Stimulated activated CD4-positive, alpha-beta T cell treated with anti-CD3 and anti-CD28 coated beads, Interleukin-4, amount 100 ng/mL, for 24 hours (primary cell): Measurements from ENCODE around the gene GMPPA.

Source experiments
- DNase-seq: peaks from one replicate; pipeline ENCODE4 v3.0.0-alpha.2; 2020

GMPPA gene

DNA sequence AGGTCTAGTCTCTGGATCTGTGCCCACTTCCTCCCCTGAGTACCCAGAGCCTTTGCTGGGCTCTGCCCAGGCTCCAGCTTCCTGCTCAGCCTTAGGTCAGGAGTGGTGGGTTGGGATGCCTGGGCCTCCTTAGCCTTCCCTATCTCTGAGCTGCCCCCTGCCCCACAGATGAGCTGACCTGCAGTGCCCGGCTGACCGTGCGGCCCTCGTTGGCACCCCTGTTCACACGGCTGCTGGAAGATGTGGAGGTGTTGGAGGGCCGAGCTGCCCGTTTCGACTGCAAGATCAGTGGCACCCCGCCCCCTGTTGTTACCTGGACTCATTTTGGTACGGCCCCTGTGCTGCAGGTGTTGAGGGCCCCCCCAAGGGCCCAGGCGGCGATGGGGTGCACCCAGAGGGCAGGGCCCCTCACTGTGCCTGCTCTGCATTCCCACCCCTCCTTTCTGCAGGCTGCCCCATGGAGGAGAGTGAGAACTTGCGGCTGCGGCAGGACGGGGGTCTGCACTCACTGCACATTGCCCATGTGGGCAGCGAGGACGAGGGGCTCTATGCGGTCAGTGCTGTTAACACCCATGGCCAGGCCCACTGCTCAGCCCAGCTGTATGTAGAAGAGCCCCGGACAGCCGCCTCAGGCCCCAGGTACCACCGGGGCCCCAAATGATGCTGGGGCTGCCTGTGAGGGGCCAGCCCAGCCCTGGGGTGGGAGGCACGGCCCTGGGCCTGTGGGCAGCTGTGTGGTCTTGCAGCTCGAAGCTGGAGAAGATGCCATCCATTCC, 30.1 kb upstream of the GMPPA start:
- DNase-seq: no peak

DNA sequence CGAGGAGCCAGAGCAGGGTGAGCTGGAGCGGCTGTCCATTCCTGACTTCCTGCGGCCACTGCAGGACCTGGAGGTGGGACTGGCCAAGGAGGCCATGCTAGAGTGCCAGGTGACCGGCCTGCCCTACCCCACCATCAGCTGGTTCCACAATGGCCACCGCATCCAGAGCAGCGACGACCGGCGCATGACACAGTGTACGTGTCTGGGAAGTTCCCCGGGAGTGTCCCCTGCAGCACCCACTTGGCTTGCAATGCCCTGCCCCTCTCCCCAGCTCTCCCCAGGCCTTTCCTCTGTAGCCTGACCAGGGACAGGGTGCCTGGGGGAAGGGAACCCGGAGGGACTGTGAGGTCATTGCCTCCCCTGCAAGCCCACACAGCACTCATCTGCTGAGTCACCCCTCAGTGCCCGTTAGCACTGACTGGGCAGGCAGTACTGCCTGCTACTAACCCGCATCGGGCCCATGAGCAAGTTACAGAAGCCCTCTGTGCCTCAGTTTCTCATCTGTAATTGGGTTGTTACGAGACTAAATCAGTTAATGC, 29.4 kb upstream of the GMPPA start:
- DNase-seq: no peak

DNA sequence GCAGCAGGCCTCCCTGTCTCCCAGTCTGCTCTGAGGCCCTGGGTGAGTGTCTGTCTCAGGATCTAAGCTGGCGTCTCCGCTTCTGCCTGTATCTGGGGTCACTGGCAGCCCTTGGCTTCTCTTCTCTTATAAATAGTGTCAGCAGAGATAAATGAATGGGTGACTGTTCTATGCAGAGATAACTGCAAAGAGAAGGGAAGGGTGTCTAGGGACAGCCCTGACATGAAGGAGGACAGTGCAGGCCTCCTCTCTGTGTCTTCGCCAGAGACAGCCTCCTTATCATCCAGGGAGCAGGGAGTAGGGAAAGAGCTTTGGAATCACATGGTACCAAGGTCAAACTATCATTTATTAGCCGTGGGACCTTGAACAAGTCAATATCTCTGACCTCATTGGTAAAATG, 28.3 kb upstream of the GMPPA start:
- DNase-seq: no peak

DNA sequence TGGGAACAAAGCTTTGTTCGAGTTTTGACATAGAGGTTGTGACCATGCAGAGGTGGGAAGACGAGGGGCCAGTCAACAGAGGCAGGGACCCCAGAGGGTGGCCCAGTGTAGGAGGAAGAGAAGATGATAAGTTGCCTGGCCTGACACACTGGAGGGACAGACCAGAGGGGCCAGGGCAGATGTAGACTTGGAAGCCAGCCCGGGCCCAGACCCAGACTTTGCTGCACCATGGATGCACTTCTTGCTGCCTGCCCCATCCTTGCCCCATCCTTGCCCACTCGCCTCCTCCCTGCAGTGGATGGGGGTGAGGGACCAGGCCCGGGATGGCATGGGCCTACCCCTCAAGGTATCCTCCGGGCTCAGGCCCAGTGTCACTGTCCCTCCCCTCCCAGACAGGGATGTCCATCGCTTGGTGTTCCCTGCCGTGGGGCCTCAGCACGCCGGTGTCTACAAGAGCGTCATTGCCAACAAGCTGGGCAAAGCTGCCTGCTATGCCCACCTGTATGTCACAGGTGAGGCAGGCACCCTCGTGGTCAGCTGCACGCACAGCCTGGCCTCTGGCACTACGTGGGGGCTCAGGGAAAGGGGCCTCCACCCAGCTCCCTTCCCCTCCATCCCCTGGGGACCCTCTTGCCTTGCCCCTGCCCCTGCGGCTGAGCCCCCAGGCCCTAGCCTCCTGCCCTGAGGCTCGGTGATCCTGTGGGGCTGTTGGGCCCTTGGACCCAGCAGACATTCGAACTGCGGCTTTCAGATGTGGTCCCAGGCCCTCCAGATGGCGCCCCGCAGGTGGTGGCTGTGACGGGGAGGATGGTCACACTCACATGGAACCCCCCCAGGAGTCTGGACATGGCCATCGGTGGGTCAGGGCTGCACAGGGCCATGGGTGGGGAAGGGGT, 27.0 kb upstream of the GMPPA start:
- no peak for DNase-seq

DNA sequence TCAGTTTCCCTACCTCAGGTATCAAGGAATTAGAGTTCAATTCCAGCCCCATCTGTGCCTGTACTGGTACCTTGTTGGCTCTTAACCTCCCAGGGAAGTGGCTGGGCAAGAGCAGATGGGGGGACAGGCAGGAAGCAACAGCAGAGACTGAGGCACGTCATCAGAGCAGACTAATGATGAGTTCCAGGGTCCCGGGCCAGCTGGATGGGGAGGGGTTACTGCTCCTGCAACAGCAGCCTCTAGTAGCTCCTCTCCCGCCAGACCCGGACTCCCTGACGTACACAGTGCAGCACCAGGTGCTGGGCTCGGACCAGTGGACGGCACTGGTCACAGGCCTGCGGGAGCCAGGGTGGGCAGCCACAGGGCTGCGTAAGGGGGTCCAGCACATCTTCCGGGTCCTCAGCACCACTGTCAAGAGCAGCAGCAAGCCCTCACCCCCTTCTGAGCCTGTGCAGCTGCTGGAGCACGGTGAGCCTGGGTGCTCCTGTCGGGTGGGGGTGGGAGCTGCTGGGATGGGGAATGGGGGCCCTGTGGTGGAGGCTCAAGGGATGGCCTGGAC, 26.0 kb upstream of the GMPPA start:
- DNase-seq: no peak

DNA sequence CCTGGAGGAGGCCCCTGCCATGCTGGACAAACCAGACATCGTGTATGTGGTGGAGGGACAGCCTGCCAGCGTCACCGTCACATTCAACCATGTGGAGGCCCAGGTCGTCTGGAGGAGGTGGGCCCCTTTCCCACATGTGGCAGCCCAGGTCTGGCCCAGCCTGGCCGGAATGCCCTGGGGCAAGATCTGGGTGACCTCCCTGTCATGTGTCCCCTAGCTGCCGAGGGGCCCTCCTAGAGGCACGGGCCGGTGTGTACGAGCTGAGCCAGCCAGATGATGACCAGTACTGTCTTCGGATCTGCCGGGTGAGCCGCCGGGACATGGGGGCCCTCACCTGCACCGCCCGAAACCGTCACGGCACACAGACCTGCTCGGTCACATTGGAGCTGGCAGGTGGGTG, 25.2 kb upstream of the GMPPA start:
- DNase-seq: no peak

DNA sequence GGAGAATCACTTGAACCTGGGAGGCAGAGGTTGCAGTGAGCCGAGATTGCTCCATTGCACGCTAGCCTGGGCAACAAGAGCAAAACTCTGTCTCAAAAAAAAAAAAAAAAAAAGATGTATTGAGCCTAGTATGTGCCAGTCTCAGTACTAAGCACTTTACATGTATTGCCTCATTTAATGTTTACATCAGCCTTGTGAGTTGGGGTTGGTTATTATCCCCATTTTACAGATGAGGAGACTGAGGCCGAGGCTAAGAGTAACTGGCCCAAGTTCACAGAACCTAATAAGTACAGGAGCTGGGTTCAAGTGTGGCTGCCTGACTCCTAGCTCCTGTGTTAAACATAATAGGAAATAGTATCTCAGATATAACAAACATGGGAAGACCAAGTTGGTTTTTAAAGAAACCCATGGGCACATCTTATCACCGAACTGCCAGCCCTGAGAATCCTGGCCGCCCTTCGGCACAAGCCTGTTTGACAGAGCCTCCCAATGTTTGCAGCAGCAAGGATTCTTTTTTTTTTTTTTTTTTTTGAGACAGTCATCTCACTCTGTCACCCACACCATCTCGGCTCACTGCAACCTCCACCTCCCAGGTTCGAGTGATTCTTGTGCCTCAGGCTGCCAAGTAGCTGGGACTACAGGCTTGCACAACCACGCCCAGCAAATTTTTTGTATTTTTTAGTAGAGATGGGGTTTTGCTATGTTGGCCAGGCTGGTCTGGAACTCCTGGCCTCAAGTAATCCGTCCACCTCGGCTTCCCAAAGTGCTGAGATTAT, 24.2 kb upstream of the GMPPA start:
- DNase-seq: no peak

DNA sequence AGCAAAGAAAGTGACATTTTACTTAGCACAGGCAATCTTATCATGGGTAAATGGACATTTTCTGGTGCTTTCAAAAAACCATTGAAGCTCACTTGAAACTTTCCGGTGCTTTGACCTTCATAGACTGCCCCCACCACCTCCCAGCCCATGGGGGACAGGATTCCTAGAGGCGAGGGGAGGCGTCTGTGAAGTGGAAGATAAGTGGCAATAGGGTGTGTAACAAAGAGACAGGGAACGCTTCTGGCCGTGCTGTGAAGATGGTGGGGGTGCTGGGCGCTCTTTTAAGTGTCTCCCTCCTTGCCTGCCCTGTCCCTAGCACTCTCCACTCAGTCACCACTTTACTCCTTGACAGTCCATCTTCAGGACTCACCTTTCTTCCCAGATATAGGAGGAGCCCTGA, 23.4 kb upstream of the GMPPA start:
- no peak for DNase-seq

DNA sequence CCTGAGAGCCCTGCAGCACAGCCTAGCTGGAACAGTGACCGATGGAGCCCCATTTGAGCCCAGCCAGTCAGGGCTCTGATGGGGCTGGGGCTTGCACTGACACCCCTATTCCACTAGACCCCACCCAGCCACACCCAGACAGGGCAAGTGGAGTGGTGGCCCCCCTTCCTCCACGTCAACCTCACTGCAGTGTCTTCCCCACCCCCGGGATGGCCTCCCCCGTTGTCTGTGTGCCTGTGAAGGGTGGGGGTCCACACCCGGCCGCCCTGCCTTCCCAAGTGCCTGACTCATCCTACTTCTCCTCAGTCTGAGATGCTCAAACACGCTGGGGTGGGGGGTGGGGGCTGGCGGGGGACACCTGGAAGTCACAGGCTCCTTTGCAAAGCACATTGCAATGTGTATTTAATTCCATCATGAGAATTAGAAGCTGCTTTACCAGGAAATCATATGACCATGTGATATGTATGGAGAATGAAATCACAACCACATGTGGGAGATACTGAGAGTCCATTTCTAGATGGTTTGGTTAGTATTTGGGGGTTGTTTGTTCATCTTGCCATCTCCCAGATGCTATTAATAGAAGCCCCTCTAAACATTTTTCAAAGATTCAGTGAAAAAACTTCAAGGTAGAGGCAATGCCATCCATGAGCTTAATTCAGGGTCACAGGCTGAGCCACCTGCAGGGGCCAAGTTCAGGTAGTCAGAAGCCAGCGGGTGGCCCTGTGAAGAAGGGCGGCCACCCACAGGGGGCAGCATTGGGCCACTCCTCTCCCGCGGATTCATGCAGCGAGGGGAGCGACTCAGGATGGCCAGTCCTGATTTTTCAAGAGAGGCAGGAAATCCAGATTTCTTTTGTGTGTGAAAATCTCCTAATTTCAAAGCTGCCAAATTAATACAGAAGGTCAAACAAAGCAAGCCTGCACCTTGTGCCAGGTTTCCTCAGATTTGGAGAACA, 22.7 kb upstream of the GMPPA start:
- DNase-seq: peak; percentile 65

DNA sequence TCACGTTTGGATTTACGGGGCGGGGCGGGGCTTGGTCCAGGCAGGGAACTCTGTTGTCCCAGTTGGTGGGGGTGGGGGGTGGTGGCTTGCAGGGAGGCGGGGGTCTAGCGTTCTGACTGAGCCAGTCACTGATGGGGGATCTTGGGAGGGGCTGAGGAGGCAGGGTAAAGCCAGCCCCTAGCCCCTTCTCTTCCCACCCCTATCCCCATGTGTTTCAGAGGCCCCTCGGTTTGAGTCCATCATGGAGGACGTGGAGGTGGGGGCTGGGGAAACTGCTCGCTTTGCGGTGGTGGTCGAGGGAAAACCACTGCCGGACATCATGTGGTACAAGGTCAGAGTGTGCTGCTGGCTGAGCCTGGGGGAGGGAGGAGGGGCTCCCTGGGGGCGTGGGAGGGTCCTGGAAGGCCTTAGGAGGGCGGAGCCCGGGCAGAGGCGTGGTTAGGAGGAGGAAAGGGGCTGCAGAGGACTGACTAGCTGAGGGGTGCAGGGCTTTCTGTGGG, 22.0 kb upstream of the GMPPA start:
- no peak for DNase-seq

DNA sequence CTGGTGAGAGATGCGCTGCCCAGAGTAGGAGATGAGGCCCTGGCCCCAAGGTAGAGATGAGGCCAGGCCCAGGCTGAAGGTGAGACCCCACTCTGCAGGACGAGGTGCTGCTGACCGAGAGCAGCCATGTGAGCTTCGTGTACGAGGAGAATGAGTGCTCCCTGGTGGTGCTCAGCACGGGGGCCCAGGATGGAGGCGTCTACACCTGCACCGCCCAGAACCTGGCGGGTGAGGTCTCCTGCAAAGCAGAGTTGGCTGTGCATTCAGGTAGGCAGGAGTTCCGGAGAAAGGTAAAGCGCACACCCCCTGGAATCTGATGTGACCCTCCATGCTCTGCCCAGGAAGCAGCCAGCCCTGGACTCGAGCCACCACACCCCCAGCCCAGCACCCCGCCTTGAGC, 21.5 kb upstream of the GMPPA start:
- no peak for DNase-seq

DNA sequence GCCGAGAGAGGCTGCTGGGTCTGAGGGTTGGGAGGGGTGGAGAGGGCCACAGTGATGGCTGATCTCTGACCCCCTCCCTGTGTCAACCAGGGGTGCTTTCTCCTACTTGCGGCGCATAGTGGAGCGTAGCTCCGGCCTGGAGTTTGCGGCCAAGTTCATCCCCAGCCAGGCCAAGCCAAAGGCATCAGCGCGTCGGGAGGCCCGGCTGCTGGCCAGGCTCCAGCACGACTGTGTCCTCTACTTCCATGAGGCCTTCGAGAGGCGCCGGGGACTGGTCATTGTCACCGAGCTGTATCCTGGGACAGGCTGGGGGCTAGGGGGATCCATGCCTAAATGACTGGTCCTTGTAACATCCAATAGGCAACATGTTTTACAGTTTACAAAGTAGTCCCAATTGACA, 20.9 kb upstream of the GMPPA start:
- DNase-seq: no peak

DNA sequence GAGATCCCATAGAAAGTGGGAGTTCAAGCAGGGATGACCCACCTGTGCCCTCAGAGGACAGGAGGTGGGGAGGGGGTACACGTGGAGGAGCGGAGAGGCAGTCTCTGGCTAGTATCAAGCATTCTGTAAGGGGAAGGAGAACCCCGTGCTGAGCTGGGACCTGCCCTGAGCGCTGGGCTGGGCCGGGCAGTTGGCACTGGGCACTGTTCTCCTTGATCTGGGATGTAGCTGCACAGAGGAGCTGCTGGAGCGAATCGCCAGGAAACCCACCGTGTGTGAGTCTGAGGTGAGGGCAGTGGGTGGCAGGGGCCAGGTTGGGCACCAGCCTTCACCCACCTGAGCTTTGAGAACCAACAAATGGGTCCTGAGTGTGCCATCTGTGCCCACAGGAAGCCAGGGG, 19.8 kb upstream of the GMPPA start:
- no peak for DNase-seq

DNA sequence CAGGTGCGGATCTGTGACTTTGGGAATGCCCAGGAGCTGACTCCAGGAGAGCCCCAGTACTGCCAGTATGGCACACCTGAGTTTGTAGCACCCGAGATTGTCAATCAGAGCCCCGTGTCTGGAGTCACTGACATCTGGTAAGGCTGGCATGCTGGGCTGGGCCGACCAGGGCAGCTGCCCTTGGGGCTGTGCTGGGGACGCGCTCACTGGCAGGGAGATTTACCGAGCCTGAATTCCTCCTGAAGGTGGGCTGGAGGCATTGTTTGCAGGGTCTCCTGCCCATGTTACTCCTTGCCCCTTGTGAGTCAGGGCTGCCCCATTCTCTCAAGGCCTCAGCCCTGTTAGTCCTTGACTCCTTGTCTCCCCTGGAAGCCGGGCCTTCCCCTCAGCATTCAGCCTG, 18.7 kb upstream of the GMPPA start:
- no peak for DNase-seq

DNA sequence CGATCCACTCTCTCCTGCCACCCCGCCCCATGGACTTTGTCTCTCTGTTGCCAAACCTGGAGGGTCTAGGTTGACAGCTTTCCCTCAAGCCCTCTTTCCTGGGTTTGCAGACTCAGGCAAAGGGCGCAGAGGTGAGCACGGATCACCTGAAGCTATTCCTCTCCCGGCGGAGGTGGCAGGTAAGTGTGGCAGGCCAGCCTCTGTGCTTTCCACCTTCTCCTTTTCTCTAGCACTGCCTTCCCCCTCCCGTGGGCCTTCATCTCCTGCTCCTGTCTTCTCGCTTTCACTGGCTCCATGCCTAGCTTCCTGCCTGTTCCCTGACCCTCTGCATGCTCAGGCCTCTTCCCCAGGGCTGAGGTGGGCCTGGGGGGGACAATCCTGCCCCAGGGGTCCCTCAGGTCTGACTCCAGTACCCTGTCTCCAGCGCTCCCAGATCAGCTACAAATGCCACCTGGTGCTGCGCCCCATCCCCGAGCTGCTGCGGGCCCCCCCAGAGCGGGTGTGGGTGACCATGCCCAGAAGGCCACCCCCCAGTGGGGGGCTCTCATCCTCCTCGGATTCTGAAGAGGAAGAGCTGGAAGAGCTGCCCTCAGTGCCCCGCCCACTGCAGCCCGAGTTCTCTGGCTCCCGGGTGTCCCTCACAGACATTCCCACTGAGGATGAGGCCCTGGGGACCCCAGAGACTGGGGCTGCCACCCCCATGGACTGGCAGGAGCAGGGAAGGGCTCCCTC, 15.9 kb upstream of the GMPPA start:
- no peak for DNase-seq

DNA sequence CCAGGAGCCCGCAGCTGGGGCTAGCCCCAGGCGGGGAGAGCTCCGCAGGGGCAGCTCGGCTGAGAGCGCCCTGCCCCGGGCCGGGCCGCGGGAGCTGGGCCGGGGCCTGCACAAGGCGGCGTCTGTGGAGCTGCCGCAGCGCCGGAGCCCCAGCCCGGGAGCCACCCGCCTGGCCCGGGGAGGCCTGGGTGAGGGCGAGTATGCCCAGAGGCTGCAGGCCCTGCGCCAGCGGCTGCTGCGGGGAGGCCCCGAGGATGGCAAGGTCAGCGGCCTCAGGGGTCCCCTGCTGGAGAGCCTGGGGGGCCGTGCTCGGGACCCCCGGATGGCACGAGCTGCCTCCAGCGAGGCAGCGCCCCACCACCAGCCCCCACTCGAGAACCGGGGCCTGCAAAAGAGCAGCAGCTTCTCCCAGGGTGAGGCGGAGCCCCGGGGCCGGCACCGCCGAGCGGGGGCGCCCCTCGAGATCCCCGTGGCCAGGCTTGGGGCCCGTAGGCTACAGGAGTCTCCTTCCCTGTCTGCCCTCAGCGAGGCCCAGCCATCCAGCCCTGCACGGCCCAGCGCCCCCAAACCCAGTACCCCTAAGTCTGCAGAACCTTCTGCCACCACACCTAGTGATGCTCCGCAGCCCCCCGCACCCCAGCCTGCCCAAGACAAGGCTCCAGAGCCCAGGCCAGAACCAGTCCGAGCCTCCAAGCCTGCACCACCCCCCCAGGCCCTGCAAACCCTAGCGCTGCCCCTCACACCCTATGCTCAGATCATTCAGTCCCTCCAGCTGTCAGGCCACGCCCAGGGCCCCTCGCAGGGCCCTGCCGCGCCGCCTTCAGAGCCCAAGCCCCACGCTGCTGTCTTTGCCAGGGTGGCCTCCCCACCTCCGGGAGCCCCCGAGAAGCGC, 15.0 kb upstream of the GMPPA start:
- DNase-seq: no peak

DNA sequence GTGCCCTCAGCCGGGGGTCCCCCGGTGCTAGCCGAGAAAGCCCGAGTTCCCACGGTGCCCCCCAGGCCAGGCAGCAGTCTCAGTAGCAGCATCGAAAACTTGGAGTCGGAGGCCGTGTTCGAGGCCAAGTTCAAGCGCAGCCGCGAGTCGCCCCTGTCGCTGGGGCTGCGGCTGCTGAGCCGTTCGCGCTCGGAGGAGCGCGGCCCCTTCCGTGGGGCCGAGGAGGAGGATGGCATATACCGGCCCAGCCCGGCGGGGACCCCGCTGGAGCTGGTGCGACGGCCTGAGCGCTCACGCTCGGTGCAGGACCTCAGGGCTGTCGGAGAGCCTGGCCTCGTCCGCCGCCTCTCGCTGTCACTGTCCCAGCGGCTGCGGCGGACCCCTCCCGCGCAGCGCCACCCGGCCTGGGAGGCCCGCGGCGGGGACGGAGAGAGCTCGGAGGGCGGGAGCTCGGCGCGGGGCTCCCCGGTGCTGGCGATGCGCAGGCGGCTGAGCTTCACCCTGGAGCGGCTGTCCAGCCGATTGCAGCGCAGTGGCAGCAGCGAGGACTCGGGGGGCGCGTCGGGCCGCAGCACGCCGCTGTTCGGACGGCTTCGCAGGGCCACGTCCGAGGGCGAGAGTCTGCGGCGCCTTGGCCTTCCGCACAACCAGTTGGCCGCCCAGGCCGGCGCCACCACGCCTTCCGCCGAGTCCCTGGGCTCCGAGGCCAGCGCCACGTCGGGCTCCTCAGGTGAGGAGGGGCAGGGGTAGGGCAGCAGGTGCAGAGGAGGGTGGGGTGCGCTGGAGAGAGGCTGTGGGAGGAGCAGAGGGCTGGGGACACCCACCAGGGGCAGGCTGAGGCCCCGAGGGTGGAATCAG, 14.1 kb upstream of the GMPPA start:
- DNase-seq: no peak

DNA sequence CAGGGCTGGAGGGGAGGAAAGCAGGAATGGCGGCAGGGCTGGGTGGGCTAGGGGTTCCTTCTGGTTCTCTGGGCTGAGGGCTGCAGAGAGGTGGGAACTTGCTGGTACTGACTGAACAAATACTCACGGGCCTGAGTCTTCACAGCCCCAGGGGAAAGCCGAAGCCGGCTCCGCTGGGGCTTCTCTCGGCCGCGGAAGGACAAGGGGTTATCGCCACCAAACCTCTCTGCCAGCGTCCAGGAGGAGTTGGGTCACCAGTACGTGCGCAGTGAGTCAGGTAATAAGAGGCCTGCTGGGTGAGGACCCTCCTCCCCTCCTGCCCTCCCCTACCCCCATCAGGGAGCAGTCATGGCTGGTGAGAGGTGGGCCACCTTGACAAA, 13.5 kb upstream of the GMPPA start:
- no peak for DNase-seq
